ENCODE data around the gene ZNF784.

Gene ZNF784

GRCh38 chr19:55599468-55599841, 24.9 kb downstream of the ZNF784 start, which contains the start of gene FIZ1 (continued):
- TF ChIP-seq MZF1 (tag by site-specific recombination; IDR thresholded peaks at IDR 0.05; ENCODE audit: borderline replicate concordance) = peak; percentile 74; the same call in 1 of the 2 replicates
- no peak for TF ChIP-seq RBAK (tag by site-specific recombination; IDR thresholded peaks at IDR 0.05)
- TF ChIP-seq ZNF610 (tag by site-specific recombination; IDR thresholded peaks at IDR 0.05; ENCODE audit: borderline replicate concordance) = no peak
- TF ChIP-seq IKZF3 (tag by site-specific recombination; IDR thresholded peaks at IDR 0.05) = peak; percentile 100
- TF ChIP-seq ZNF561 (tag by site-specific recombination; IDR thresholded peaks at IDR 0.05; ENCODE audit: borderline replicate concordance) = 0 out of 2 replicates have a peak, but pooled peaks have one; percentile 23
- TF ChIP-seq ZNF558 (tag by site-specific recombination; IDR thresholded peaks at IDR 0.05) = no peak
- TF ChIP-seq ZBTB7A (tag by site-specific recombination; IDR thresholded peaks at IDR 0.05; ENCODE audit: low read depth) = peak; percentile 88; the same call in 1 of the 2 replicates
- no peak for TF ChIP-seq ZSCAN18 (tag by site-specific recombination; IDR thresholded peaks at IDR 0.05)
- peak; percentile 51; the same call in 1 of the 2 replicates for TF ChIP-seq ZNF24 (tag by site-specific recombination; IDR thresholded peaks at IDR 0.05)
- TF ChIP-seq ZNF398 (tag by site-specific recombination; IDR thresholded peaks at IDR 0.05) = peak; percentile 99

GRCh38 chr19:55598719-55599467, 25.5 kb downstream of the ZNF784 start:
- H3K4me1 ChIP-seq (ENCODE audit: control insufficient read depth, insufficient read depth, low read length) = peaks cover 3% of the 10 kb centered on the region; the same call in 1 of the 2 replicates
- ChIA-PET POLR2A (interaction anchor here (0.6 to 4.4 kb wide), 37 partner anchors 11 to 483 kb away, joined by 3 to 71 read pairs (median 5); partner anchors contain the start of genes CCDC106, HSPBP1, ISOC2 and KMT5C), CTCF (interaction anchor here (0.6 to 2.1 kb wide), 8 partner anchors 8 to 297 kb away, joined by 3 to 9 read pairs (median 4); no protein-coding TSS in a partner anchor)
- H3K9me3 ChIP-seq (ENCODE audit: control insufficient read depth, insufficient read depth, low read depth, low read length) = no peaks in the 10 kb centered on the region
- H3K4me3 ChIP-seq (ENCODE audit: low read depth, low read length) = peak overlapping the region; percentile 97
- peaks cover 12 to 28% of the 10 kb centered on the region in 2 experiments for H3K36me3 ChIP-seq (ENCODE audit: control insufficient read depth in 2 of 2, insufficient read depth in 1 of 2, low read length in 2 of 2)
- peak overlapping the region; percentile 97 for H3K27ac ChIP-seq (ENCODE audit: extremely low read depth, low read depth, low read length)
- TF ChIP-seq ZNF664 (tag by site-specific recombination; IDR thresholded peaks at IDR 0.05) (no peak), BCL11B (tag by site-specific recombination; IDR thresholded peaks at IDR 0.05; ENCODE audit: low read depth) (peak; percentile 96; the same call in 1 of the 2 replicates), RBAK (tag by site-specific recombination; IDR thresholded peaks at IDR 0.05) (no peak), KLF1 (tag by site-specific recombination; IDR thresholded peaks at IDR 0.05) (0 out of 2 replicates have a peak, but pooled peaks have one; percentile 6), ZBTB1 (tag by site-specific recombination; IDR thresholded peaks at IDR 0.05) (no peak), EGR2 (tag by site-specific recombination; IDR thresholded peaks at IDR 0.05; ENCODE audit: low read depth) (no peak), ZNF16 (tag by site-specific recombination; IDR thresholded peaks at IDR 0.05; ENCODE audit: low read depth) (no peak; the same call in 1 of the 2 replicates), CTCF (tag by site-specific recombination; IDR thresholded peaks at IDR 0.05) (peak; percentile 7; the same call in 1 of the 2 replicates), SETDB1 (IDR thresholded peaks at IDR 0.05; ENCODE audit: insufficient read length, low read length) (no peak), ZNF423 (tag by site-specific recombination; IDR thresholded peaks at IDR 0.05) (no peak), ZNF335 (tag by site-specific recombination; conservative IDR thresholded peaks at IDR 0.05) (no peak), ZEB2 (tag by site-specific recombination; IDR thresholded peaks at IDR 0.05) (peak; percentile 89), ZFHX2 (tag by site-specific recombination; conservative IDR thresholded peaks at IDR 0.05) (no peak), YY2 (tag by site-specific recombination; IDR thresholded peaks at IDR 0.05) (no peak), ELK4 (IDR thresholded peaks at IDR 0.05; ENCODE audit: borderline replicate concordance, low read depth, low read length) (no peak)
- TF ChIP-seq, protein P1, sequence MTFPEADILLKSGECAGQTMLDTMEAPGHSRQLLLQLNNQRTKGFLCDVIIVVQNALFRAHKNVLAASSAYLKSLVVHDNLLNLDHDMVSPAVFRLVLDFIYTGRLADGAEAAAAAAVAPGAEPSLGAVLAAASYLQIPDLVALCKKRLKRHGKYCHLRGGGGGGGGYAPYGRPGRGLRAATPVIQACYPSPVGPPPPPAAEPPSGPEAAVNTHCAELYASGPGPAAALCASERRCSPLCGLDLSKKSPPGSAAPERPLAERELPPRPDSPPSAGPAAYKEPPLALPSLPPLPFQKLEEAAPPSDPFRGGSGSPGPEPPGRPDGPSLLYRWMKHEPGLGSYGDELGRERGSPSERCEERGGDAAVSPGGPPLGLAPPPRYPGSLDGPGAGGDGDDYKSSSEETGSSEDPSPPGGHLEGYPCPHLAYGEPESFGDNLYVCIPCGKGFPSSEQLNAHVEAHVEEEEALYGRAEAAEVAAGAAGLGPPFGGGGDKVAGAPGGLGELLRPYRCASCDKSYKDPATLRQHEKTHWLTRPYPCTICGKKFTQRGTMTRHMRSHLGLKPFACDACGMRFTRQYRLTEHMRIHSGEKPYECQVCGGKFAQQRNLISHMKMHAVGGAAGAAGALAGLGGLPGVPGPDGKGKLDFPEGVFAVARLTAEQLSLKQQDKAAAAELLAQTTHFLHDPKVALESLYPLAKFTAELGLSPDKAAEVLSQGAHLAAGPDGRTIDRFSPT (tag by site-specific recombination; IDR thresholded peaks at IDR 0.05) = peak; percentile 97
- TF ChIP-seq, protein P2, sequence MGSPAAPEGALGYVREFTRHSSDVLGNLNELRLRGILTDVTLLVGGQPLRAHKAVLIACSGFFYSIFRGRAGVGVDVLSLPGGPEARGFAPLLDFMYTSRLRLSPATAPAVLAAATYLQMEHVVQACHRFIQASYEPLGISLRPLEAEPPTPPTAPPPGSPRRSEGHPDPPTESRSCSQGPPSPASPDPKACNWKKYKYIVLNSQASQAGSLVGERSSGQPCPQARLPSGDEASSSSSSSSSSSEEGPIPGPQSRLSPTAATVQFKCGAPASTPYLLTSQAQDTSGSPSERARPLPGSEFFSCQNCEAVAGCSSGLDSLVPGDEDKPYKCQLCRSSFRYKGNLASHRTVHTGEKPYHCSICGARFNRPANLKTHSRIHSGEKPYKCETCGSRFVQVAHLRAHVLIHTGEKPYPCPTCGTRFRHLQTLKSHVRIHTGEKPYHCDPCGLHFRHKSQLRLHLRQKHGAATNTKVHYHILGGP (tag by site-specific recombination; IDR thresholded peaks at IDR 0.05) = no peak
